Adrenal gland (tissue), 12 donors: ENCODE data around the gene C3. TPM values are rescaled to one million over a fixed set of nuclear protein-coding genes. Genes with fewer than 3 reads are reported as not detected.

Experiments used
- DNase-seq, 7 donors: peaks; one replicate each; pipeline ENCODE4 v3.0.0-alpha.2; 2019 to 2020
- H3K27ac ChIP-seq, 5 donors: fragments of 200-600 bp; sonication (generic) in 4 of 5; 1 replicate in 3 of 5; 2 replicates in 2 of 5; pipeline versions ENCODE4 v1.5.1 to v1.8.0; 2016 to 2020; ENCODE audit warnings: mild to moderate bottlenecking in 1 of 5
- H3K27me3 ChIP-seq: fragments of 200-600 bp; 2 replicates; pipeline ENCODE4 v1.8.0; 2021
- H3K36me3 ChIP-seq, 2 donors: fragments of 200-600 bp; replicated peaks in 1 of 2; 1 replicate in 1 of 2; 2 replicates in 1 of 2; pipeline versions ENCODE4 v1.5.1 to v1.8.0; 2018 to 2022
- H3K4me1 ChIP-seq, 2 donors: fragments of 200-600 bp; replicated peaks in 1 of 2; 1 replicate in 1 of 2; 2 replicates in 1 of 2; pipeline versions ENCODE4 v1.5.1 to v1.8.0; 2018 to 2021
- H3K4me3 ChIP-seq, 4 donors: fragments of 200-600 bp; sonication (generic) in 3 of 4; one replicate each; pipeline ENCODE4 v1.5.1; 2016 to 2018
- H3K9me3 ChIP-seq, 3 donors: fragments of 200-600 bp; sonication (generic) in 1 of 3; replicated peaks in 1 of 3; 1 replicate in 2 of 3; 2 replicates in 1 of 3; pipeline versions ENCODE4 v1.5.1 to v1.8.0; 2016 to 2021
- CTCF ChIP-seq, 6 experiments: fragments of 450-650 bp in 4 of 6; fragments of 200-600 bp in 2 of 6; sonication (generic) in 1 of 6; IDR thresholded peaks; 1 replicate in 5 of 6; 2 replicates in 1 of 6; pipeline versions ENCODE4 v1.5.1 to v1.8.0; 2016 to 2021; ENCODE audit warnings: antibody characterized with exemption in 6 of 6, mild to moderate bottlenecking in 2 of 6, moderate library complexity in 1 of 6
- POLR2A ChIP-seq, 2 donors: fragments of 450-650 bp; IDR thresholded peaks; one replicate each; pipeline ENCODE4 v1.6.1; 2017; ENCODE audit warnings: antibody characterized with exemption in 2 of 2, mild to moderate bottlenecking in 2 of 2, moderate library complexity in 1 of 2
- WGBS, 4 donors: extraction: QIAGEN DNeasy Blood & Tissue Kit in 2 of 4; methylation state at CpG; one replicate each; pipeline versions ENCODE4 v1.1.5 to v1.1.7; 2013 to 2017; 5-methylcytosine and 5-hydroxymethylcytosine counted together
- intact Hi-C, 2 donors: fragments of 100-400 bp; cut with DNase I; formaldehyde crosslinking; loops; one replicate each; pipeline versions ENCODE4 v1.14.1 to v1.15.0; 2022 to 2023
- polyA plus RNA-seq, 3 donors: library from polyadenylated mRNA; stranded (reverse); fragments of 200-250 nt in 2 of 3; fragments of 350-450 nt in 1 of 3; fragmentation: Illumina TruSeq in 1 of 3; extraction: RNeasy Lipid Tissue Mini Kit (QIAGEN cat#74804) in 1 of 3; gene quantifications; one replicate each; pipeline ENCODE4 v1.2.3, GENCODE V29; 2013 to 2014
- total RNA-seq, 9 donors: library from RNA; depleted of rRNA in 4 of 9; stranded (reverse); fragments of >200 nt in 4 of 9; fragments of 120-200 nt in 1 of 9; fragmentation: NEBNext Ultra II Directional in 1 of 9; extraction: Animal tissue kit (Norgen Biotek cat#: 25700) in 1 of 9; gene quantifications; one replicate each; pipeline versions ENCODE4 v1.1.0 to v1.2.4, GENCODE V29; 2013 to 2023
- donor health status: healthy with polysubstance abuse.
- donor health status: Bipolar disorder and iron deficiency.
- donor health status: DM: yes; HTN: yes; CAD: no.
- donor health status: DM: no; HTN: no; CAD: no.
- donor health status: DM: no; HTN: no; CAD: no.
- donor health status: DM: yes; HTN: yes; CAD: no.

C3 gene
- total and polyA plus RNA-seq, 12 donors = 2.4 to 5,179 (median 2,192) TPM

GRCh38 chr19:6730153-6730804 is 9.8 kb upstream of the C3 start:
- DNase-seq = peak; percentile 69 to 94 (median 83)
- TF ChIP-seq POLR2A (IDR thresholded peaks at IDR 0.05) = no peak
- no peak for TF ChIP-seq CTCF (IDR thresholded peaks at IDR 0.05)
- Histone ChIP-seq H3K36me3 (peaks cover 0 to 19% of the 10 kb centered on the region in 2 donors), H3K4me3 (peak overlapping the region in 1 of 4 donors; percentile 16), H3K9me3 (no peaks in the 10 kb centered on the region), H3K27ac (peak overlapping the region in 2 of 5 donors; percentile 63 to 65), H3K4me1 (peaks cover 3 to 14% of the 10 kb centered on the region in 2 donors), H3K27me3 (no peaks in the 10 kb centered on the region)
- WGBS, 4 donors = 55 to 78% (median 64%) methylated on average over 16 to 27 of the region's 27 CpGs
- intact Hi-C loops = loop anchor here in 1 of 2 donors (10.0 kb wide), 1 partner anchor 205 kb away; no protein-coding TSS in a partner anchor

GRCh38 chr19:6729573-6730152 is 9.2 kb upstream of the C3 start:
- peak overlapping the region in 1 of 4 donors; percentile 16 for H3K4me3 ChIP-seq
- intact Hi-C loops = loop anchor here in 1 of 2 donors (10.0 kb wide), 1 partner anchor 205 kb away; no protein-coding TSS in a partner anchor

DNA sequence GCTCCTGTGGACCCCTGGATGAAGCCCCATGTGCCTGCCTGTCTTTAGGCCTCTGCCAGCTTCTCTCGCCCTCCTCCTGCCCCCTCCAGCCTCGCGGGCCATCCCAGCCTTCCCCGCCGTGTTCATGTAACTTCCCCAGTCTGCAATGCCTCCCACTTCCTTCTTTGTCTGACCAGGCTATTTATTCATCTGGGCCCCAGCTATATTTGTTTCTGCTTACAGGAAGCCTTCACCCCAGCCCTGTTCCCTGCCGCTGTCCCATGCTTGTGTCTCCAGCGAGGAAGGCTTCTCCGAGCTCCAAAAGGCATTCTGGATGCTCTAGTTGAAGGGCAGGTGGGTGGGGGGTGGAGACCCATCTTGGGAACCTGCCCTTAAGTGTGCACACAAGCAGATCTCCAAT is 7.9 kb upstream of the C3 start:
- H3K36me3 ChIP-seq = peaks cover 0 to 18% of the 10 kb centered on the region in 2 donors
- H3K9me3 ChIP-seq = no peaks in the 10 kb centered on the region
- peaks cover 20 to 33% of the 10 kb centered on the region in 2 donors for H3K4me1 ChIP-seq
- WGBS, 4 donors = 47 to 49% (median 48%) methylated on average over 8 of the region's 8 CpGs
- intact Hi-C loops = no loop called here
- TF ChIP-seq CTCF (IDR thresholded peaks at IDR 0.05) = no peak
- no peak for TF ChIP-seq POLR2A (IDR thresholded peaks at IDR 0.05)
- no peaks in the 10 kb centered on the region for H3K27me3 ChIP-seq
- DNase-seq = no peak
- H3K4me3 ChIP-seq = no peak overlapping the region
- peak overlapping the region in 3 of 5 donors; percentile 26 to 69 (median 27) for H3K27ac ChIP-seq

More at GRCh38 chr19:6729573-6730152, 9.2 kb upstream of the C3 start:
- Histone ChIP-seq H3K27ac (peak overlapping the region in 2 of 5 donors; percentile 63 to 65), H3K4me1 (peaks cover 6 to 20% of the 10 kb centered on the region in 2 donors), H3K27me3 (no peaks in the 10 kb centered on the region), H3K9me3 (no peaks in the 10 kb centered on the region), H3K36me3 (peaks cover 0 to 19% of the 10 kb centered on the region in 2 donors)
- WGBS, 4 donors = 90 to 91% (median 91%) methylated on average over 23 of the region's 23 CpGs
- TF ChIP-seq POLR2A (IDR thresholded peaks at IDR 0.05) (no peak), CTCF (IDR thresholded peaks at IDR 0.05) (no peak)
- DNase-seq = no peak

GRCh38 chr19:6725513-6726231 is 5.2 kb upstream of the C3 start:
- intact Hi-C loops = no loop called here
- TF ChIP-seq CTCF (IDR thresholded peaks at IDR 0.05) (no peak), POLR2A (IDR thresholded peaks at IDR 0.05) (no peak)
- WGBS, 4 donors = 78 to 86% (median 80%) methylated on average over 16 of the region's 16 CpGs
- Histone ChIP-seq H3K4me1 (peaks cover 40 to 58% of the 10 kb centered on the region in 2 donors), H3K9me3 (no peaks in the 10 kb centered on the region), H3K27me3 (no peaks in the 10 kb centered on the region), H3K4me3 (no peak overlapping the region), H3K27ac (peak overlapping the region; percentile 4 to 92 (median 62)), H3K36me3 (no peaks in the 10 kb centered on the region)
- DNase-seq = peak in 2 of 7 donors; percentile 43 to 48
